DOHH2 (cell line): ENCODE results near the gene SH3D19.
A peak's percentile ranks its signal among the peaks of the same experiment; 100 is the strongest.

Experiments
- H3F3A ChIP-seq: fragments of 200-600 bp; sonication (generic), shearing (Covaris generic); 2 replicates; pipeline ENCODE4 v1.6.0; 2016; ENCODE audit warnings: antibody characterized with exemption, mild to moderate bottlenecking; ENCODE audit not compliant: control insufficient read depth, insufficient read depth
- H3K27ac ChIP-seq: fragments of 200-600 bp; sonication (generic); 2 replicates; pipeline ENCODE4 v1.5.1; 2014; ENCODE audit warnings: low read depth, mild to moderate bottlenecking, low read length, moderate library complexity
- H3K27me3 ChIP-seq: fragments of 200-600 bp; sonication (generic); 2 replicates; pipeline ENCODE4 v1.6.1; 2014; ENCODE audit warnings: mild to moderate bottlenecking, low read length, mixed read lengths; ENCODE audit not compliant: control insufficient read depth
- H3K36me3 ChIP-seq: fragments of 200-600 bp; sonication (generic); 2 replicates; pipeline ENCODE4 v1.6.1; 2014; ENCODE audit warnings: mild to moderate bottlenecking, low read length, moderate library complexity, mixed read lengths; ENCODE audit not compliant: control insufficient read depth
- H3K4me1 ChIP-seq: fragments of 200-600 bp; sonication (generic); 2 replicates; pipeline ENCODE4 v1.6.1; 2014; ENCODE audit warnings: mild to moderate bottlenecking, low read length, mixed read lengths; ENCODE audit not compliant: control insufficient read depth
- H3K4me2 ChIP-seq: fragments of 200-600 bp; sonication (generic); 2 replicates; pipeline ENCODE4 v1.6.0; 2014; ENCODE audit warnings: mild to moderate bottlenecking, low read length, moderate library complexity
- H3K4me3 ChIP-seq: fragments of 200-600 bp; sonication (generic); 2 replicates; pipeline ENCODE4 v1.5.1; 2014; ENCODE audit warnings: mild to moderate bottlenecking, low read length, mixed read lengths
- H3K79me2 ChIP-seq: fragments of 200-600 bp; sonication (generic); 2 replicates; pipeline ENCODE4 v1.6.1; 2014; ENCODE audit warnings: mild to moderate bottlenecking, low read length, mixed read lengths; ENCODE audit not compliant: control insufficient read depth
- H3K9me2 ChIP-seq: fragments of 200-600 bp; sonication (generic); replicated peaks from 2 replicates; pipeline ENCODE4 v1.6.1; 2014; ENCODE audit warnings: mild to moderate bottlenecking, low read length, mixed read lengths; ENCODE audit not compliant: control insufficient read depth
- H3K9me3 ChIP-seq: fragments of 200-600 bp; sonication (generic); 2 replicates; pipeline ENCODE4 v1.6.1; 2014; ENCODE audit warnings: antibody characterized with exemption, low read length, mixed read lengths; ENCODE audit not compliant: control insufficient read depth, insufficient read depth
- H4K20me1 ChIP-seq: fragments of 200-600 bp; sonication (generic); 2 replicates; pipeline ENCODE4 v1.6.0; 2014; ENCODE audit warnings: low read depth, mild to moderate bottlenecking, antibody characterized with exemption, low read length, moderate library complexity; ENCODE audit not compliant: control insufficient read depth, insufficient read depth
- CTCF ChIP-seq: fragments of 200-600 bp; sonication (generic); IDR thresholded peaks from one replicate; pipeline ENCODE4 v1.5.1; 2014; ENCODE audit warnings: antibody characterized with exemption, mild to moderate bottlenecking, low read depth, low read length; ENCODE audit not compliant: poor library complexity, severe bottlenecking
- EZH2phosphoT487 ChIP-seq: fragments of 200-600 bp; sonication (generic); IDR thresholded peaks from 2 replicates; pipeline ENCODE4 v1.6.1; 2017; ENCODE audit warnings: borderline replicate concordance, mild to moderate bottlenecking, antibody characterized with exemption, low read length, moderate library complexity, mixed read lengths

The SH3D19 gene

GRCh38 chr4:151100531-151100930 is 224.9 kb downstream of the SH3D19 start:
- Histone ChIP-seq H3K36me3 (peaks cover 59% of the 10 kb centered on the region), H3K27ac (peak overlapping the region; percentile 73; the same call in 1 of the 2 replicates), H4K20me1 (peaks cover 22% of the 10 kb centered on the region), H3K79me2 (peaks cover 50% of the 10 kb centered on the region), H3K4me2 (peak overlapping the region; percentile 77), H3K9me3 (no peaks in the 10 kb centered on the region), H3F3A (peaks cover 49% of the 10 kb centered on the region), H3K4me1 (peaks cover 25% of the 10 kb centered on the region), H3K9me2 (no peaks in the 10 kb centered on the region), H3K4me3 (peak overlapping the region; percentile 94), H3K27me3 (no peaks in the 10 kb centered on the region)
- TF ChIP-seq EZH2phosphoT487, result no peak
- no peak for TF ChIP-seq CTCF

GRCh38 chr4:151099976-151100417 is 225.4 kb downstream of the SH3D19 start:
- H3K9me2 ChIP-seq, result no peaks in the 10 kb centered on the region
- H3K27me3 ChIP-seq, result no peaks in the 10 kb centered on the region
- peaks cover 25% of the 10 kb centered on the region for H3K4me1 ChIP-seq
- peak overlapping the region; percentile 73 for H3K27ac ChIP-seq
- H3K36me3 ChIP-seq, result peaks cover 54% of the 10 kb centered on the region
- TF ChIP-seq EZH2phosphoT487 (no peak), CTCF (no peak)
- peaks cover 48% of the 10 kb centered on the region for H3K79me2 ChIP-seq
- H3K4me3 ChIP-seq, result peak overlapping the region; percentile 94
- H3F3A ChIP-seq, result peaks cover 44% of the 10 kb centered on the region
- H3K9me3 ChIP-seq, result no peaks in the 10 kb centered on the region
- H4K20me1 ChIP-seq, result peaks cover 22% of the 10 kb centered on the region
- H3K4me2 ChIP-seq, result peak overlapping the region; percentile 77

GRCh38 chr4:151099229-151099975 is 226.0 kb downstream of the SH3D19 start, which contains the start of gene RPS3A:
Gene RPS3A, plus strand, starts transcription at chr4:151099628. Its CDS starts 25 bp downstream, at chr4:151099653.
- Histone ChIP-seq H3K4me3 (peak within 1 kb of the TSS; percentile 94), H4K20me1 (peaks cover 22% of the 10 kb centered on the region), H3K4me1 (peaks cover 25% of the 10 kb centered on the region), H3K36me3 (peaks cover 49% of the 10 kb centered on the region), H3K27me3 (no peaks in the 10 kb centered on the region), H3K4me2 (peak within 1 kb of the TSS; percentile 77), H3K9me3 (no peaks in the 10 kb centered on the region), H3K9me2 (no peaks in the 10 kb centered on the region), H3K79me2 (peaks cover 43% of the 10 kb centered on the region), H3K27ac (peak within 1 kb of the TSS; percentile 73), H3F3A (peaks cover 38% of the 10 kb centered on the region)
- TF ChIP-seq EZH2phosphoT487, result no peak
- peak; percentile 91 for TF ChIP-seq CTCF
